Measurements from ENCODE around the gene WDR82. TPM values are rescaled to one million over a fixed set of nuclear protein-coding genes. Genes with fewer than 3 reads are reported as not detected.

WDR82 gene
- total RNA-seq, 4 donors from 2014 or later: 24.6 to 128 (median 70.3) TPM

DNA sequence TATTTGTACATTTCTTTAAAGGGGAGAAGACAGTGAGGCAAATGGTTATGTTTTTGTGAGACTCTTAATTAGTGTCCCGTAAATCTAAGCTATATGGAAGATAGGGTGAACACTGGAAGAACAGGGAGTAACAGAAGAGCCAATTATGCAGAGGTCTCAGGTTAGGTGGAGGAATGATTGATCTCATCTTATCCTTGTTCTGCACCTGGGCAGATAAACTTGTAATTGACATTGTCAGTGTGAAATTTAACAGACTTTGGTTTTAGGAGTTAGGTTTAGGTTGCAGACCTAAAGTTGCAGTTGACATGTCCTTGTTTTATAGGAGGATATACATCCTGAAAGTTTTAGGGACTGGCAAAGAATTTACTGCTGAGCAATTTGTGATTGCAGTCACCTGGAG is 36.4 kb downstream of the WDR82 start:
- no peaks in the 10 kb centered on the region for H3K27me3 ChIP-seq
- H3K27ac ChIP-seq: no peak overlapping the region
- H3K4me1 ChIP-seq: peaks cover 5 to 13% of the 10 kb centered on the region in 2 donors
- intact Hi-C loops (cut with DNase I; ENCODE audit: low total_unique reads): no loop called here
- no peak overlapping the region for H3K4me3 ChIP-seq
- H3K9me3 ChIP-seq: no peaks in the 10 kb centered on the region
- DNase-seq: no peak
- TF ChIP-seq, protein P1, sequence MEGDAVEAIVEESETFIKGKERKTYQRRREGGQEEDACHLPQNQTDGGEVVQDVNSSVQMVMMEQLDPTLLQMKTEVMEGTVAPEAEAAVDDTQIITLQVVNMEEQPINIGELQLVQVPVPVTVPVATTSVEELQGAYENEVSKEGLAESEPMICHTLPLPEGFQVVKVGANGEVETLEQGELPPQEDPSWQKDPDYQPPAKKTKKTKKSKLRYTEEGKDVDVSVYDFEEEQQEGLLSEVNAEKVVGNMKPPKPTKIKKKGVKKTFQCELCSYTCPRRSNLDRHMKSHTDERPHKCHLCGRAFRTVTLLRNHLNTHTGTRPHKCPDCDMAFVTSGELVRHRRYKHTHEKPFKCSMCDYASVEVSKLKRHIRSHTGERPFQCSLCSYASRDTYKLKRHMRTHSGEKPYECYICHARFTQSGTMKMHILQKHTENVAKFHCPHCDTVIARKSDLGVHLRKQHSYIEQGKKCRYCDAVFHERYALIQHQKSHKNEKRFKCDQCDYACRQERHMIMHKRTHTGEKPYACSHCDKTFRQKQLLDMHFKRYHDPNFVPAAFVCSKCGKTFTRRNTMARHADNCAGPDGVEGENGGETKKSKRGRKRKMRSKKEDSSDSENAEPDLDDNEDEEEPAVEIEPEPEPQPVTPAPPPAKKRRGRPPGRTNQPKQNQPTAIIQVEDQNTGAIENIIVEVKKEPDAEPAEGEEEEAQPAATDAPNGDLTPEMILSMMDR (IDR thresholded peaks at IDR 0.05): no peak
- no peak for TF ChIP-seq POLR2A (IDR thresholded peaks at IDR 0.05)
- no peaks in the 10 kb centered on the region for H3K36me3 ChIP-seq

GRCh38 chr3:52240886-52241370 is 37.5 kb downstream of the WDR82 start:
- H3K27ac ChIP-seq: peak overlapping the region in 1 of 2 donors; percentile 92
- no peak overlapping the region for H3K4me3 ChIP-seq
- DNase-seq: no peak
- TF ChIP-seq, protein P1 (IDR thresholded peaks at IDR 0.05): no peak
- TF ChIP-seq POLR2A (IDR thresholded peaks at IDR 0.05): no peak
- no peaks in the 10 kb centered on the region for H3K27me3 ChIP-seq
- no peaks in the 10 kb centered on the region for H3K36me3 ChIP-seq
- peaks cover 11 to 14% of the 10 kb centered on the region in 2 donors for H3K4me1 ChIP-seq
- intact Hi-C loops (cut with DNase I; ENCODE audit: low total_unique reads): no loop called here
- no peaks in the 10 kb centered on the region for H3K9me3 ChIP-seq

GRCh38 chr3:52240059-52240885 is 38.2 kb downstream of the WDR82 start:
- intact Hi-C loops (cut with DNase I; ENCODE audit: low total_unique reads): no loop called here
- Histone ChIP-seq H3K27me3 (no peaks in the 10 kb centered on the region), H3K9me3 (no peaks in the 10 kb centered on the region), H3K27ac (peak overlapping the region; percentile 92 to 94), H3K4me3 (no peak overlapping the region), H3K4me1 (peaks cover 11 to 18% of the 10 kb centered on the region in 2 donors), H3K36me3 (no peaks in the 10 kb centered on the region)
- TF ChIP-seq POLR2A (IDR thresholded peaks at IDR 0.05): no peak
- TF ChIP-seq, protein P1 (IDR thresholded peaks at IDR 0.05): no peak
- peak; percentile 66 to 72 for DNase-seq

DNA sequence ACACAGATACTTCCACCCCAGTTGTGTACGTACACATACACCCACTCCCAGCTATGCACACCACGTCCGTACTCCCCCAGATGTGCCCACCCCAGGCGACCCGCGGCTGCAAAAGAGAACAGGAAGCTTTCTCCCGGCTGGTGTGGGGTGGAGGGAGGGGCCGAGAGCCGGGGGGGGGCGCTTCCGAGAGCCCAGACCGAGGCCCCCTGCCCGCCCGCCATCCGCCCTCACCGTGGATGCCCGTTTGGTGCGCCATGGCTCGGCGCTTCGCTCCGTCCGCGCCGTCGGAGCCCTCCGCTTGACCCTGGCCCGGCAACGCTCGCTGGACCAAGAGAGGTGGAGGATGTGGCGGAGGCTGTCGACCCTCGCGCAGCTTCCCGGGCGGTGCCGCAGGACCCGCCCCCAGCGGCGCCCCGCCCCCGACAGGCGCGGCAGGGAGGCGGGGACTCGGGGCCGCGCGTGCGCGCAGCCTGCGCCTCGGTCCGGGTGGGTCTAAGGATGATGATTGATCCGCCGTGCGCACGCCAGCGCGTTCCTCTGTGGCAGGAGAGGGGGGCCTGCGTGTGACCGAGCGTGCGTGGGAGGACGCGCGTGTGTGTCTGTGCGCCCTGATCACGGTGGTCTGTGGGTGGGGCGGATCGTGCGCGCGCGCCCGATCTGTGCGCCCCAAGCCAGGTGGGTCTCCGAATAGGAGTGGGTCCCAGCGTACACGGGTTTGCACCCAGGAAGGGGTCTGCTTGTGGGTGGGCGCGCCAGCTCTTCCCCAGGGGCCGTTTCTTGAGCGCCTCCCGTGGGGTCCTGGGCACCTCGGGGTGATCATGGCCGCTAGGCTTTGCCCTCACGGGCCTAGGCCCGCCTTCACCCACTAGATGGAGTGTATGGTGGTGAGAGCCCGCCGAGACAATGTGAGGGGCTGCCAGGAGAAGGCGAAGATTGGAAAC is 39.4 kb downstream of the WDR82 start, which contains the start of gene TWF2:
TSS of gene TWF2 (minus strand) at position 398 of the 941 bp plus-strand sequence. CDS start at position 256, 142 bp downstream.
- no peaks in the 10 kb centered on the region for H3K9me3 ChIP-seq
- peak within 1 kb of the TSS; percentile 92 to 94 for H3K27ac ChIP-seq
- H3K27me3 ChIP-seq: no peaks in the 10 kb centered on the region
- H3K4me1 ChIP-seq: peaks cover 11 to 18% of the 10 kb centered on the region in 2 donors
- intact Hi-C loops (cut with DNase I; ENCODE audit: low total_unique reads): no loop called here
- peak within 1 kb of the TSS; percentile 85 to 99 for H3K4me3 ChIP-seq
- H3K36me3 ChIP-seq: no peaks in the 10 kb centered on the region
- peak; percentile 76 to 84 for DNase-seq
- peak; percentile 57 to 85 for TF ChIP-seq POLR2A (IDR thresholded peaks at IDR 0.05)
- TF ChIP-seq, protein P1 (IDR thresholded peaks at IDR 0.05): peak; percentile 29 to 53 (median 50)

Data from uterus (tissue), 4 donors.